ENCODE data around the gene DHODH. TPM values are rescaled to one million over a fixed set of nuclear protein-coding genes. Genes with fewer than 3 reads are reported as not detected.

DHODH gene
- polyA plus RNA-seq, 1 donor from 2014 or later: 3.8 TPM

GRCh38 chr16:72013389-72013788 is 4.8 kb downstream of the DHODH start:
- H3K4me2 ChIP-seq (ENCODE audit: low read length): no peak overlapping the region
- TF ChIP-seq RAD21 (conservative IDR thresholded peaks at IDR 0.05): no peak
- TF ChIP-seq SMC3 (conservative IDR thresholded peaks at IDR 0.05; ENCODE audit: poor library complexity): no peak
- TF ChIP-seq CTCF (IDR thresholded peaks at IDR 0.05; ENCODE audit: poor library complexity, severe bottlenecking): no peak
- no peak for TF ChIP-seq REST (IDR thresholded peaks at IDR 0.05; ENCODE audit: borderline replicate concordance)
- TF ChIP-seq POLR2AphosphoS5 (IDR thresholded peaks at IDR 0.05): no peak
- TF ChIP-seq MXI1 (conservative IDR thresholded peaks at IDR 0.05; ENCODE audit: poor library complexity, severe bottlenecking): no peak
- TF ChIP-seq TAF1 (IDR thresholded peaks at IDR 0.05; ENCODE audit: low read depth): no peak
- no peak for TF ChIP-seq EP300 (conservative IDR thresholded peaks at IDR 0.05; ENCODE audit: poor library complexity, severe bottlenecking)
- no peak for TF ChIP-seq EZH2 (IDR thresholded peaks at IDR 0.05; ENCODE audit: borderline replicate concordance, insufficient read depth, low read length, poor library complexity, severe bottlenecking)
- no peak overlapping the region for H3K9ac ChIP-seq (ENCODE audit: low read length)
- H4K20me1 ChIP-seq (ENCODE audit: insufficient read depth): no peaks in the 10 kb centered on the region
- H3K79me2 ChIP-seq (replicated peaks; ENCODE audit: insufficient read depth, low read length): no peaks in the 10 kb centered on the region
- no peak overlapping the region for H3K27ac ChIP-seq (ENCODE audit: low read length)
- no peaks in the 10 kb centered on the region for H3F3A ChIP-seq (ENCODE audit: insufficient read depth, low read length, poor library complexity, severe bottlenecking)
- no peaks in the 10 kb centered on the region for H3K27me3 ChIP-seq (ENCODE audit: insufficient read depth, low read depth, low read length)
- no peaks in the 10 kb centered on the region for H3K9me3 ChIP-seq (ENCODE audit: low read length)
- no peaks in the 10 kb centered on the region for H3K9me2 ChIP-seq (ENCODE audit: insufficient read depth, low read length)
- H3K4me3 ChIP-seq (ENCODE audit: low read length): no peak overlapping the region
- H2AFZ ChIP-seq (ENCODE audit: low read depth, low read length): no peak overlapping the region
- no peaks in the 10 kb centered on the region for H3K36me3 ChIP-seq (ENCODE audit: insufficient read depth, low read length)

GRCh38 chr16:72013888-72014581 is 5.5 kb downstream of the DHODH start:
- H3K27ac ChIP-seq (ENCODE audit: low read length): no peak overlapping the region
- no peaks in the 10 kb centered on the region for H3K27me3 ChIP-seq (ENCODE audit: insufficient read depth, low read depth, low read length)
- TF ChIP-seq RAD21 (conservative IDR thresholded peaks at IDR 0.05): no peak
- TF ChIP-seq REST (IDR thresholded peaks at IDR 0.05; ENCODE audit: borderline replicate concordance): no peak
- TF ChIP-seq TAF1 (IDR thresholded peaks at IDR 0.05; ENCODE audit: low read depth): no peak
- TF ChIP-seq SMC3 (conservative IDR thresholded peaks at IDR 0.05; ENCODE audit: poor library complexity): no peak
- no peak for TF ChIP-seq EZH2 (IDR thresholded peaks at IDR 0.05; ENCODE audit: borderline replicate concordance, insufficient read depth, low read length, poor library complexity, severe bottlenecking)
- no peak for TF ChIP-seq POLR2AphosphoS5 (IDR thresholded peaks at IDR 0.05)
- no peak for TF ChIP-seq MXI1 (conservative IDR thresholded peaks at IDR 0.05; ENCODE audit: poor library complexity, severe bottlenecking)
- TF ChIP-seq CTCF (IDR thresholded peaks at IDR 0.05; ENCODE audit: poor library complexity, severe bottlenecking): no peak
- no peak for TF ChIP-seq EP300 (conservative IDR thresholded peaks at IDR 0.05; ENCODE audit: poor library complexity, severe bottlenecking)
- H3K4me2 ChIP-seq (ENCODE audit: low read length): no peak overlapping the region
- no peak overlapping the region for H2AFZ ChIP-seq (ENCODE audit: low read depth, low read length)
- no peaks in the 10 kb centered on the region for H4K20me1 ChIP-seq (ENCODE audit: insufficient read depth)
- no peaks in the 10 kb centered on the region for H3K9me3 ChIP-seq (ENCODE audit: low read length)
- no peak overlapping the region for H3K4me3 ChIP-seq (ENCODE audit: low read length)
- no peaks in the 10 kb centered on the region for H3F3A ChIP-seq (ENCODE audit: insufficient read depth, low read length, poor library complexity, severe bottlenecking)
- no peaks in the 10 kb centered on the region for H3K36me3 ChIP-seq (ENCODE audit: insufficient read depth, low read length)
- H3K9me2 ChIP-seq (ENCODE audit: insufficient read depth, low read length): no peaks in the 10 kb centered on the region
- no peak overlapping the region for H3K9ac ChIP-seq (ENCODE audit: low read length)
- H3K79me2 ChIP-seq (replicated peaks; ENCODE audit: insufficient read depth, low read length): no peaks in the 10 kb centered on the region
